K562 (cell line): Measurements from ENCODE around the gene TRANK1. TPM values are rescaled to one million over a fixed set of nuclear protein-coding genes. Genes with fewer than 3 reads are reported as not detected.

Experiments
- CHD2 ChIP-seq: IDR thresholded peaks from 2 replicates; pipeline ENCODE4 v1.6.1; 2011; ENCODE audit warnings: low read depth, low read length
- CTCF ChIP-seq, 3 experiments: IDR thresholded peaks in 2 of 3; conservative IDR thresholded peaks in 1 of 3; 2 replicates each; pipeline ENCODE4 v1.5.1; 2011 to 2012; ENCODE audit warnings: low read length in 3 of 3, mild to moderate bottlenecking in 3 of 3, control low read depth in 2 of 3, improper control_type of control experiment in 1 of 3, inconsistent platforms in 1 of 3, low read depth in 1 of 3, mixed read lengths in 1 of 3, moderate library complexity in 1 of 3; ENCODE audit not compliant: insufficient read depth in 2 of 3
- FOXJ3 ChIP-seq: sonication (generic); formaldehyde crosslinking; IDR thresholded peaks from 2 replicates; pipeline ENCODE4 v1.4.0; 2020; ENCODE audit warnings: mild to moderate bottlenecking, missing genetic modification reagents
- HDAC1 ChIP-seq, 2 experiments: fragments of 450-650 bp; IDR thresholded peaks; 2 replicates each; pipeline ENCODE4 v1.6.1; 2016 to 2017; ENCODE audit warnings: inconsistent platforms in 1 of 2, mild to moderate bottlenecking in 1 of 2, moderate library complexity in 1 of 2
- KLF16 ChIP-seq: IDR thresholded peaks from 2 replicates; pipeline ENCODE4 v1.6.1; 2016; ENCODE audit warnings: antibody characterized with exemption
- LEF1 ChIP-seq: fragments of 450-650 bp; IDR thresholded peaks from 2 replicates; pipeline ENCODE4 v1.6.1; 2016; ENCODE audit warnings: mild to moderate bottlenecking
- MIER1 ChIP-seq: fragments of 450-650 bp; IDR thresholded peaks from 2 replicates; pipeline ENCODE4 v1.6.1; 2016; ENCODE audit warnings: antibody characterized with exemption, mild to moderate bottlenecking, low read depth
- PKNOX1 ChIP-seq: fragments of 450-650 bp; IDR thresholded peaks from 2 replicates; pipeline ENCODE4 v1.6.1; 2016
- RBM25 ChIP-seq: fragments of 200-400 bp; formaldehyde crosslinking; IDR thresholded peaks from 2 replicates; pipeline ENCODE4 v1.6.1; 2018; ENCODE audit warnings: low read length, low read depth, moderate library complexity; ENCODE audit not compliant: severe bottlenecking
- SAFB ChIP-seq: fragments of 200-400 bp; formaldehyde crosslinking; IDR thresholded peaks from 2 replicates; pipeline ENCODE4 v1.6.1; 2017; ENCODE audit warnings: low read depth, low read length, borderline replicate concordance
- TOE1 ChIP-seq, 2 experiments: fragments of 450-650 bp in 1 of 2; sonication (generic) in 1 of 2; formaldehyde crosslinking in 1 of 2; IDR thresholded peaks; 2 replicates each; pipeline versions ENCODE4 v1.7.1 to v1.8.0; 2016 to 2022; ENCODE audit warnings: borderline replicate concordance in 2 of 2, mild to moderate bottlenecking in 2 of 2, antibody characterized with exemption in 1 of 2, inconsistent platforms in 1 of 2, low read depth in 1 of 2, missing genetic modification reagents in 1 of 2, moderate library complexity in 1 of 2
- ZNF445 ChIP-seq: fragments of 250-450 bp; sonication (Bioruptor Pico); IDR thresholded peaks from 2 replicates; pipeline ENCODE4 v1.4.0; 2020; ENCODE audit warnings: low read depth, mild to moderate bottlenecking, moderate library complexity
- ZNF644 ChIP-seq: fragments of 200-800 bp; sonication (Bioruptor generic); IDR thresholded peaks from 2 replicates; pipeline ENCODE4 v1.6.1; 2016; ENCODE audit warnings: low read depth, missing genetic modification characterization, missing compliant biosample characterization
- ZNF830 ChIP-seq: fragments of 250-450 bp; sonication (Bioruptor Pico); IDR thresholded peaks from 2 replicates; pipeline ENCODE4 v1.5.0; 2021; ENCODE audit warnings: mild to moderate bottlenecking
- polyA plus RNA-seq, 8 experiments: library from polyadenylated mRNA; depleted of rRNA in 4 of 8; stranded (reverse) in 5 of 8; unstranded in 3 of 8; fragments of >200 nt; fragmentation: Nextera tagmentation in 2 of 8; fragmentation: Illumina TruSeq in 1 of 8; extraction: Ambion mirVana in 2 of 8; extraction: Trizol in 1 of 8; gene quantifications; 2 replicates each; pipeline versions ENCODE4 v1.2.1 to v1.2.3, GENCODE V29; 2011 to 2014; ENCODE audit warnings: inconsistent platforms in 1 of 8, missing spikeins in 1 of 8
- total RNA-seq, 7 experiments: library from RNA; depleted of rRNA in 6 of 7; stranded (reverse); fragments of >200 nt in 6 of 7; fragmentation: Illumina TruSeq in 2 of 7; extraction: Trizol in 2 of 7; gene quantifications; 2 replicates each; pipeline versions ENCODE4 v1.2.1 to v1.2.3, GENCODE V29; 2011 to 2021; ENCODE audit warnings: low replicate concordance in 1 of 7
- TF ChIP-seq, protein P1 (sequence below), 3 experiments: fragments of 200-800 bp in 1 of 3; fragments of 250-450 bp in 1 of 3; fragments of 450-650 bp in 1 of 3; sonication (Bioruptor Pico) in 1 of 3; sonication (Bioruptor generic) in 1 of 3; formaldehyde crosslinking in 1 of 3; IDR thresholded peaks; 2 replicates each; pipeline versions ENCODE4 v1.6.1 to v1.8.0; 2016 to 2022; ENCODE audit warnings: mild to moderate bottlenecking in 2 of 3, missing genetic modification characterization in 2 of 3, missing compliant biosample characterization in 1 of 3, moderate library complexity in 1 of 3
- TF ChIP-seq, protein P2 (sequence below), 2 experiments: fragments of 250-450 bp in 1 of 2; fragments of 450-650 bp in 1 of 2; sonication (Bioruptor Pico) in 1 of 2; IDR thresholded peaks; 2 replicates each; pipeline versions ENCODE4 v1.6.1 to v1.8.0; 2016 to 2021; ENCODE audit warnings: mild to moderate bottlenecking in 2 of 2, moderate library complexity in 2 of 2, missing compliant biosample characterization in 1 of 2, missing genetic modification characterization in 1 of 2

The TRANK1 gene
- total and polyA plus RNA-seq, 9 of the 15 experiments (the other 6 are each of a cell fraction or from before 2014, with no cell fraction given), result 0.41 to 5.3 (median 2.1) TPM

DNA sequence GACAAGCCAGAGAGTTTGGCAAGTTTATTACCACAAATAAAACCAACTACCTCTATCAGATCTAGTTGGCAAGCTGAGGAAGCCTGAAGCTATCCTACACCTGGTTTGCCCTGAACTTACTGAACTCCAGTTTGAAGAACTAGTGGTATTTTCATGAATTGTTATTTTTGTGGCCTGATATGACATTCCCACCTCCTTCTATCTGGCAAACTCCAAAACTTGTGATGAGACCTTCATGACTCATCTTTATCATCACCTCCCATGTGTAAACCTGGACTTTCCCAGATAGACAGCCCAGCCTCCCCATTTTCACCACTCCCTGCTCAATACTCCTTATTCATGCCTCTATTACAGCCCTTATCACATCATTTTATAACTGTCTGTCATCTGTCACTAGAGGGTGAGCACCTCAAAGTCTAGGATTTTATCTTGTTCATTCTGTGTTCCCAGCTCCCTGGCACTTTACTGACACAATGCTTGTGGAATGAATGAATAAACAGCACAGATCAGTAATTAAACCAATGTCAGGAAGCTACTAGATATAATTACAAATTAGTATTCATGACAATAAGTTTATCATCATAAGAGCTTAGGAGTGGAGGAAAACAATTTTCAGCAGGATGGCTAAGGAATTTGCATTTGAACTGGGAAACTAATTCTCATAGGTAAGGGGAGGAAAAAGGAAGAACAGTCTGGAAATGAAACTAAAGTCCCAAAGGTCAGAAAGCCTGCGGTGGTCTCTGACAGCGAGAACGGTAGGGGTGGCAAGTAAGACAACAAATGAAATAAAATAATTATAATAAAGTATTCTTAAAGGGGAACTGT lies 13.2 kb upstream of the TRANK1 start (continued):
- TF ChIP-seq, protein P1, sequence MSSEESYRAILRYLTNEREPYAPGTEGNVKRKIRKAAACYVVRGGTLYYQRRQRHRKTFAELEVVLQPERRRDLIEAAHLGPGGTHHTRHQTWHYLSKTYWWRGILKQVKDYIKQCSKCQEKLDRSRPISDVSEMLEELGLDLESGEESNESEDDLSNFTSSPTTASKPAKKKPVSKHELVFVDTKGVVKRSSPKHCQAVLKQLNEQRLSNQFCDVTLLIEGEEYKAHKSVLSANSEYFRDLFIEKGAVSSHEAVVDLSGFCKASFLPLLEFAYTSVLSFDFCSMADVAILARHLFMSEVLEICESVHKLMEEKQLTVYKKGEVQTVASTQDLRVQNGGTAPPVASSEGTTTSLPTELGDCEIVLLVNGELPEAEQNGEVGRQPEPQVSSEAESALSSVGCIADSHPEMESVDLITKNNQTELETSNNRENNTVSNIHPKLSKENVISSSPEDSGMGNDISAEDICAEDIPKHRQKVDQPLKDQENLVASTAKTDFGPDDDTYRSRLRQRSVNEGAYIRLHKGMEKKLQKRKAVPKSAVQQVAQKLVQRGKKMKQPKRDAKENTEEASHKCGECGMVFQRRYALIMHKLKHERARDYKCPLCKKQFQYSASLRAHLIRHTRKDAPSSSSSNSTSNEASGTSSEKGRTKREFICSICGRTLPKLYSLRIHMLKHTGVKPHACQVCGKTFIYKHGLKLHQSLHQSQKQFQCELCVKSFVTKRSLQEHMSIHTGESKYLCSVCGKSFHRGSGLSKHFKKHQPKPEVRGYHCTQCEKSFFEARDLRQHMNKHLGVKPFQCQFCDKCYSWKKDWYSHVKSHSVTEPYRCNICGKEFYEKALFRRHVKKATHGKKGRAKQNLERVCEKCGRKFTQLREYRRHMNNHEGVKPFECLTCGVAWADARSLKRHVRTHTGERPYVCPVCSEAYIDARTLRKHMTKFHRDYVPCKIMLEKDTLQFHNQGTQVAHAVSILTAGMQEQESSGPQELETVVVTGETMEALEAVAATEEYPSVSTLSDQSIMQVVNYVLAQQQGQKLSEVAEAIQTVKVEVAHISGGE (CRISPR knock-in tag; IDR thresholded peaks at IDR 0.05), result peak in 1 of 3 experiments; percentile 80; a peak in 2 of 6 replicates
- TF ChIP-seq, protein P2, sequence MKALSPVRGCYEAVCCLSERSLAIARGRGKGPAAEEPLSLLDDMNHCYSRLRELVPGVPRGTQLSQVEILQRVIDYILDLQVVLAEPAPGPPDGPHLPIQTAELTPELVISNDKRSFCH (CRISPR knock-in tag; IDR thresholded peaks at IDR 0.05), result no peak
- TF ChIP-seq, protein P2 (tag; IDR thresholded peaks at IDR 0.05), result no peak
- TF ChIP-seq ZNF644, result peak; percentile 44
- TF ChIP-seq FOXJ3 (CRISPR knock-in tag), result no peak
- peak; percentile 82 to 97; a peak in 3 of 4 replicates for TF ChIP-seq HDAC1 (IDR thresholded peaks at IDR 0.05)
- peak; percentile 77 for TF ChIP-seq MIER1
- no peak for TF ChIP-seq ZNF445 (CRISPR knock-in tag)
- TF ChIP-seq PKNOX1, result peak; percentile 97
- TF ChIP-seq RBM25, result no peak
- TF ChIP-seq CHD2, result no peak
- peak; percentile 61; the same call in 1 of the 2 replicates for TF ChIP-seq TOE1 (IDR thresholded peaks at IDR 0.05; ENCODE audit: borderline replicate concordance)
- no peak for TF ChIP-seq TOE1 (CRISPR knock-in tag; IDR thresholded peaks at IDR 0.05; ENCODE audit: borderline replicate concordance, low read depth)
- peak in 1 of 3 experiments; percentile 29; a peak in 2 of 6 replicates for TF ChIP-seq CTCF (IDR thresholded peaks at IDR 0.05 in 2 of 3, conservative IDR thresholded peaks at IDR 0.05 in 1 of 3; ENCODE audit: insufficient read depth in 2 of 3, low read depth in 1 of 3, low read length in 3 of 3)
- TF ChIP-seq ZNF830, result no peak
- peak; percentile 95 for TF ChIP-seq LEF1
- peak; percentile 96 for TF ChIP-seq KLF16
- no peak for TF ChIP-seq SAFB
